ENCODE results near the gene SORCS2. TPM values are rescaled to one million over a fixed set of nuclear protein-coding genes. Genes with fewer than 3 reads are reported as not detected.

SORCS2 gene
- total RNA-seq, 1 donor from 2014 or later, result 5.2 TPM

DNA sequence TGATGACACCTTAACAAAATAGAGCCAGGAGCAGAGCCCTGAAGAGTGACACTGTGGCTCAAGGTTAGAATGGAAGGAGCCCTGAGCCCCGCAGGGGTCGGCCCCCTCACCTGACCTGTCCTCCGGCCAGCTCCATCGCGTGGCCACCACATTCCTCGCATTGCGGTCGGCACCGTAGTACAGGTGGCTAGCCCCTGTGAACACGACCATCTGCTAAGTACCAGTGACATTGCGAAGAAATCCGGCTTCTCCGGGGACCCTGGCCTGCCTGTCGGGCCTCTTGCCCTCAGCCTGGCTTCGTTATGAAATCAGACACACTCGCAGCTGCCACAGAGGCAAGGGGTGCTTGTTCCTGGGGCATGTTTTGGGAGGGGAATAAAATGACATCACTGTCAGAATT is 568.4 kb downstream of the SORCS2 start:
- Histone ChIP-seq H3K9ac (no peak overlapping the region), H3K4me3 (no peak overlapping the region), H3F3A (ENCODE audit: low read depth) (peaks cover 12% of the 10 kb centered on the region), H3K27me3 (no peaks in the 10 kb centered on the region), H4K20me1 (ENCODE audit: low read depth) (peaks cover 20% of the 10 kb centered on the region), H2AFZ (replicated peaks) (no peak overlapping the region), H3K36me3 (no peaks in the 10 kb centered on the region), H3K27ac (no peak overlapping the region), H3K4me1 (peaks cover 16% of the 10 kb centered on the region), H3K4me2 (no peak overlapping the region), H3K79me2 (ENCODE audit: low read depth) (no peaks in the 10 kb centered on the region), H3K9me3 (ENCODE audit: low read depth) (no peaks in the 10 kb centered on the region)
- H3K9me3 Mint-ChIP-seq, result peaks cover 4% of the 10 kb centered on the region
- H3K4me3 Mint-ChIP-seq, result no peak overlapping the region
- no peak overlapping the region for H3K27ac Mint-ChIP-seq
- no peaks in the 10 kb centered on the region for H3K36me3 Mint-ChIP-seq
- H3K4me1 Mint-ChIP-seq, result peaks cover 40% of the 10 kb centered on the region
- peaks cover 18% of the 10 kb centered on the region for H3K27me3 Mint-ChIP-seq (ENCODE audit: insufficient read depth, low read depth)
- no peak for DNase-seq (ENCODE audit: low spot score)
- TF ChIP-seq, protein P1, sequence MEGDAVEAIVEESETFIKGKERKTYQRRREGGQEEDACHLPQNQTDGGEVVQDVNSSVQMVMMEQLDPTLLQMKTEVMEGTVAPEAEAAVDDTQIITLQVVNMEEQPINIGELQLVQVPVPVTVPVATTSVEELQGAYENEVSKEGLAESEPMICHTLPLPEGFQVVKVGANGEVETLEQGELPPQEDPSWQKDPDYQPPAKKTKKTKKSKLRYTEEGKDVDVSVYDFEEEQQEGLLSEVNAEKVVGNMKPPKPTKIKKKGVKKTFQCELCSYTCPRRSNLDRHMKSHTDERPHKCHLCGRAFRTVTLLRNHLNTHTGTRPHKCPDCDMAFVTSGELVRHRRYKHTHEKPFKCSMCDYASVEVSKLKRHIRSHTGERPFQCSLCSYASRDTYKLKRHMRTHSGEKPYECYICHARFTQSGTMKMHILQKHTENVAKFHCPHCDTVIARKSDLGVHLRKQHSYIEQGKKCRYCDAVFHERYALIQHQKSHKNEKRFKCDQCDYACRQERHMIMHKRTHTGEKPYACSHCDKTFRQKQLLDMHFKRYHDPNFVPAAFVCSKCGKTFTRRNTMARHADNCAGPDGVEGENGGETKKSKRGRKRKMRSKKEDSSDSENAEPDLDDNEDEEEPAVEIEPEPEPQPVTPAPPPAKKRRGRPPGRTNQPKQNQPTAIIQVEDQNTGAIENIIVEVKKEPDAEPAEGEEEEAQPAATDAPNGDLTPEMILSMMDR (IDR thresholded peaks at IDR 0.05), result no peak
- TF ChIP-seq EZH2phosphoT487 (IDR thresholded peaks at IDR 0.05) (no peak), EZH2 (IDR thresholded peaks at IDR 0.05) (no peak)

- H4K20me1 ChIP-seq (ENCODE audit: low read depth), result peaks cover 20% of the 10 kb centered on the region
- no peaks in the 10 kb centered on the region for H3K36me3 ChIP-seq
- Mint-ChIP-seq H3K4me3 (no peak overlapping the region), H3K27me3 (ENCODE audit: insufficient read depth, low read depth) (peaks cover 19% of the 10 kb centered on the region), H3K4me1 (peaks cover 41% of the 10 kb centered on the region), H3K36me3 (peaks cover 3% of the 10 kb centered on the region), H3K27ac (no peak overlapping the region), H3K9me3 (peaks cover 4% of the 10 kb centered on the region)
- peaks cover 12% of the 10 kb centered on the region for H3F3A ChIP-seq (ENCODE audit: low read depth)
- no peak overlapping the region for H3K9ac ChIP-seq
- no peaks in the 10 kb centered on the region for H3K9me3 ChIP-seq (ENCODE audit: low read depth)
- no peaks in the 10 kb centered on the region for H3K27me3 ChIP-seq
- H2AFZ ChIP-seq (replicated peaks), result no peak overlapping the region
- DNase-seq (ENCODE audit: low spot score), result no peak
- no peak for TF ChIP-seq EZH2phosphoT487 (IDR thresholded peaks at IDR 0.05)
- no peak overlapping the region for H3K27ac ChIP-seq
- peaks cover 16% of the 10 kb centered on the region for H3K4me1 ChIP-seq
- H3K4me2 ChIP-seq, result no peak overlapping the region
- no peak overlapping the region for H3K4me3 ChIP-seq
- no peaks in the 10 kb centered on the region for H3K79me2 ChIP-seq (ENCODE audit: low read depth)
These were observed 569.0 kb downstream of the SORCS2 start for GRCh38 chr4:7761312-7761711.

- Histone ChIP-seq H4K20me1 (ENCODE audit: low read depth) (peaks cover 20% of the 10 kb centered on the region), H2AFZ (replicated peaks) (no peak overlapping the region), H3F3A (ENCODE audit: low read depth) (peaks cover 12% of the 10 kb centered on the region), H3K9me3 (ENCODE audit: low read depth) (no peaks in the 10 kb centered on the region), H3K27me3 (no peaks in the 10 kb centered on the region), H3K36me3 (no peaks in the 10 kb centered on the region), H3K79me2 (ENCODE audit: low read depth) (no peaks in the 10 kb centered on the region), H3K4me2 (no peak overlapping the region), H3K4me3 (no peak overlapping the region), H3K4me1 (peaks cover 16% of the 10 kb centered on the region), H3K27ac (no peak overlapping the region), H3K9ac (no peak overlapping the region)
- Mint-ChIP-seq H3K4me1 (peaks cover 39% of the 10 kb centered on the region), H3K4me3 (no peak overlapping the region), H3K9me3 (peaks cover 4% of the 10 kb centered on the region), H3K27me3 (ENCODE audit: insufficient read depth, low read depth) (peaks cover 19% of the 10 kb centered on the region), H3K27ac (no peak overlapping the region), H3K36me3 (peaks cover 3% of the 10 kb centered on the region)
- TF ChIP-seq EZH2phosphoT487 (IDR thresholded peaks at IDR 0.05), result no peak
- TF ChIP-seq, protein P1 (IDR thresholded peaks at IDR 0.05), result peak; percentile 84
- TF ChIP-seq EZH2 (IDR thresholded peaks at IDR 0.05), result no peak
- DNase-seq (ENCODE audit: low spot score), result peak; percentile 83
These were observed 569.4 kb downstream of the SORCS2 start for GRCh38 chr4:7761720-7762119.

GRCh38 chr4:7762376-7763030 is 570.2 kb downstream of the SORCS2 start:
- Histone ChIP-seq H3K27ac (no peak overlapping the region), H3K4me3 (no peak overlapping the region), H3K79me2 (ENCODE audit: low read depth) (no peaks in the 10 kb centered on the region), H4K20me1 (ENCODE audit: low read depth) (peaks cover 16% of the 10 kb centered on the region), H3K9me3 (ENCODE audit: low read depth) (no peaks in the 10 kb centered on the region), H3K4me2 (no peak overlapping the region), H3K27me3 (no peaks in the 10 kb centered on the region), H3F3A (ENCODE audit: low read depth) (peaks cover 11% of the 10 kb centered on the region), H3K36me3 (no peaks in the 10 kb centered on the region), H2AFZ (replicated peaks) (no peak overlapping the region), H3K4me1 (peaks cover 14% of the 10 kb centered on the region), H3K9ac (no peak overlapping the region)
- H3K9me3 Mint-ChIP-seq, result peaks cover 4% of the 10 kb centered on the region
- no peak overlapping the region for H3K4me3 Mint-ChIP-seq
- peaks cover 31% of the 10 kb centered on the region for H3K4me1 Mint-ChIP-seq
- no peak for DNase-seq (ENCODE audit: low spot score)
- H3K36me3 Mint-ChIP-seq, result peaks cover 3% of the 10 kb centered on the region
- H3K27me3 Mint-ChIP-seq (ENCODE audit: insufficient read depth, low read depth), result peaks cover 16% of the 10 kb centered on the region
- TF ChIP-seq EZH2phosphoT487 (IDR thresholded peaks at IDR 0.05) (no peak), EZH2 (IDR thresholded peaks at IDR 0.05) (no peak)
- TF ChIP-seq, protein P1 (IDR thresholded peaks at IDR 0.05), result no peak
- peak overlapping the region; percentile 46 for H3K27ac Mint-ChIP-seq

All from neural progenitor cell (in vitro differentiated cells).